Motor neuron (in vitro differentiated cells): ENCODE data around the gene STS. TPM values are rescaled to one million over a fixed set of nuclear protein-coding genes. Genes with fewer than 3 reads are reported as not detected.

Experiments used
- ATAC-seq, 8 experiments: fragments of 200-7000 bp; cut with Tn5 transposase; replicated peaks in 6 of 8; 2 replicates each; pipeline ENCODE4 v1.8.0; 2021; ENCODE audit warnings: mild to moderate bottlenecking in 8 of 8, moderate library complexity in 8 of 8
- H3K27ac ChIP-seq, 2 donors: fragments of 250-450 bp; sonication (Bioruptor Pico); 2 replicates each; pipeline ENCODE4 v1.9.0; 2021; ENCODE audit warnings: antibody characterized with exemption in 2 of 2, mild to moderate bottlenecking in 2 of 2, moderate library complexity in 1 of 2
- H3K4me1 ChIP-seq, 2 donors: fragments of 250-450 bp; sonication (Bioruptor Pico); replicated peaks in 1 of 2; 2 replicates each; pipeline ENCODE4 v1.6.1; 2021; ENCODE audit warnings: antibody characterized with exemption in 2 of 2, mild to moderate bottlenecking in 2 of 2, moderate library complexity in 1 of 2
- H3K4me3 ChIP-seq, 5 donors: fragments of 250-450 bp; sonication (Bioruptor Pico); 2 replicates each; pipeline ENCODE4 v1.9.0; 2021; ENCODE audit warnings: antibody characterized with exemption in 5 of 5, mild to moderate bottlenecking in 5 of 5, moderate library complexity in 4 of 5
- WGBS, 10 experiments: fragments of 450-650 bp; shearing (Covaris generic); methylation state at CpG; one replicate each; pipeline ENCODE4 v1.0.0; 2022; 5-methylcytosine and 5-hydroxymethylcytosine counted together
- in situ Hi-C, 9 experiments: fragments of 400-800 bp; cut with MboI; loops; one replicate each; pipeline ENCODE4 v1.15.0; 2021; ENCODE audit warnings: low sequenced_read_pairs in 9 of 9, low pct_unique_long_range_greater_than_20kb in 2 of 9; ENCODE audit not compliant: unreplicated experiment in 9 of 9
- total RNA-seq, 8 experiments: library from RNA; unstranded; fragments of 300-600 nt; gene quantifications; 2 replicates each; pipeline versions ENCODE4 v1.2.3 to v1.2.4, GENCODE V29; 2022

STS gene
- total RNA-seq, 8 experiments from 2014 or later, result 2.9 to 41.0 (median 7.4) TPM

DNA sequence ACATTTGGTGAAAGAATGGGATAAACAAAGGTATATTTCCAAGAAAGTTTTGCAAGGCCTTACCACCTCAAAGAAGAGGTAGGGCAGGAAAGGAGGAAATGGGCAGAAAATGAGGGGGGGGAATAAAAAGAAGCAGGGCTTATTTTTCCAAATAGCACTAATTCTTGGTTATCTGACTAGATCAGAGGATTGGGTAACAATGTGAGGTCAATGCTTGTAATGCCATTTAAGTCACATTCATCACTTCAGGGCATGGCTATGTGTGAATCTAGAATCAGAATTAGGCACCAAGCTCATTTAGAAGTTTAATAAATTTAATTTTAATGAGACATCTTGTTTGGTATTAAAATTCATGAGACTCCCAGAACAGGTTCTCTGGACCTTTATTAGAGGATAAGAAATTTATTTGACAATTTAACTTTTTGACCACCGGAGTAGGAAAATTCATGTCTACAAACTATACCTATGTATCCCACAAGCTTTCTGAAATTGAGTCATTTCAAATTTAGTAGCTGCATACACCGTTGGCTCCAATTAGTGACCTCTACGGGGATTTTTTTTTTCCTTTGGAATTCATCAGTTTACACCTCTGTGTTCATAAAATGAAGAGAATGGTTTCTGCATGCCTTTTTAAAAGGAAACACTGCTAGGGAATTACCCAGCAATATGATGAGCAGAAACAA lies 1.4 kb upstream of the STS start:
- H3K4me3 ChIP-seq, result no peak overlapping the region
- 60 to 100% (median 70%) methylated on average over 1 to 3 of the region's 3 CpGs; no CpG with 5 or more reads in 6 of the 10 experiments for WGBS, 10 experiments
- ATAC-seq, result no peak

DNA sequence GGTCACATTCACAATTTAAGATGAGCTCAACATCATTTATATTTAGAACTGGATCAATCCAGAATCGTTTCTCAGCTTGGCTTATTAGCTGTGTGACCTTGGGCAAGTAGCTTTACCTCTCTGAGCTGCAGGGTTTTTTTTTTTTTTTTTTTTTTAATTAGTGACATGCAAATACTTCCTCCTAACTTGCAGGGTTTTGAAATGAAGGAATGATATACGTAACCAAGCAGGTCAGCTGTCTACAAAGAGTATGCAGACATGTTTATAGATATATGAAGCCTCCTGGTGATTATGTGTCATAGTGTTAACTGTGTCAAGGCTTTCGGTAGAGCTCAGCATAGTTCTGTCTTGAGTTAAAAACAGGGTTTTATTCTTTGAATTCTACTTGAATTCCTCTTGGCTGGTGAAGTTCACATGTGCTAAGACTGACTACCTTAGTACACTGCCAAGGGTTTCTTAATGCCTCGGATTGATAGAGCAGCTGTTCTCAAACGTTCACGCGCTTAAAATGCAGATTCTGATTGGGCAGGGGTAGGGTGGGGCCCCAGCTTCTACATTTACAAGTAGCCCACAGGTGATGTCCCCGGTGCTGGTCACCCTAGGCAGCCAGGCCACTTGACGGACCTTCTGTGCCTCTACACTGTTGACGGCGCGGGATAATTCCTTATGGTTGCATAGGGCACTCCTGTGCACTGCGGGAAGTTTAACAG lies 654 bp upstream of the STS start:
- peak overlapping the region; percentile 67 to 81 (median 74) for H3K4me3 ChIP-seq
- 27 to 100% (median 33%) methylated on average over 1 to 6 of the region's 13 CpGs; no CpG with 5 or more reads in 6 of the 10 experiments for WGBS, 10 experiments
- ATAC-seq, result peak in 5 of 8 experiments; percentile 8 to 34 (median 25)
- in situ Hi-C loops, result no loop called here
- peaks cover 2 to 14% of the 10 kb centered on the region in 2 donors for H3K4me1 ChIP-seq
- peak overlapping the region; percentile 96 to 98 for H3K27ac ChIP-seq

More for the DNA sequence above, 1.4 kb upstream of the STS start:
- H3K27ac ChIP-seq, result no peak overlapping the region
- in situ Hi-C loops, result no loop called here
- peaks cover 2 to 14% of the 10 kb centered on the region in 2 donors for H3K4me1 ChIP-seq

DNA sequence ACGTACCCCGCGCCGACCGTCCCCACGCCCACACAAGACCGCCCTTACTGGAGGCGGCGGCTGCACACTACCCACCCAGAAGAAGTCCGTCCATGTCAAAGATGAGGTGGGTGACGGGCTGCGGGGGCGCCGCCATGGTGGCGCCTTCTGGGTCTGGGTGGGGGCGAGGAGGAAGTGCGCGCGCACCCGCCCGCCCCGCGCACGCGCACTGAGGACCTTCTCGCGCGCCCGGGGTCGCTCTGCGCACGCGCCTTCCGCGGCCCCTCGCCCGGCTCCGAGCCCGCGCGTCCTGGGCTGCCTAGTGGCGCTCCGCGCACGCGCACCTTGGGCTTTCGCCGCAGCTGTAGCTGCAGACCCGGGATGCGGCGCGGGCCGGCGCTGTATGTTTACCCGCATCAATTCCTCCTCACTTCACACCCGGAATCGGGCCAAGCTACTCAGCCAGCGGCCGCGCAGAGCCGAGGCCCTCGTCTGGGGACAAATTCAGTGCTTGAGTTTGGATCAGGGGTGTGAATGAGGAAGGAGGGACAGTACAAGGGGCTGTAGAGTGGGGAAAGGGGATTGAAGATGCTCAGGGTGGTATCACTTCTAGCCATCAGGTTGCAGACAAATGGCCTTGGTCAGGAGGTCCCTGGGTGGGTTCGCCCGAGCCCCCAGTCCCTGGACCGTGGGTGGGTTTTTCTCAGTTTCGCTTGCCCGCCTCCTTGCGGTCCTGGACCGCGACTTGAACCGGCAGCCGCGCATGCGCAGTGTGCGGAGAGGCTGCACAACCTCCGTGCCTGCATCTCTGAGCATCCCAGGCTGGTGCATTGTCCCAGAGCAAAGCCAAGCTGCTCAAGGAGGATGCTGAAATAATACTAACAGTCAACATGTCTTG lies 704 bp downstream of the STS start, which contains the start of gene PUDP:
Gene PUDP (minus strand): TSS at position 176 of the 877 bp plus-strand sequence. CDS start 40 bp downstream, at position 136.
- Histone ChIP-seq H3K27ac (peak within 1 kb of the TSS; percentile 96 to 98), H3K4me3 (peak within 1 kb of the TSS; percentile 67 to 81 (median 74)), H3K4me1 (peaks cover 2 to 14% of the 10 kb centered on the region in 2 donors)
- peak; percentile 69 to 93 (median 90) for ATAC-seq
- in situ Hi-C loops, result no loop called here
- 0 to 20% (median 0%) methylated on average over 1 to 8 of the region's 76 CpGs; no CpG with 5 or more reads in 6 of the 10 experiments for WGBS, 10 experiments

DNA sequence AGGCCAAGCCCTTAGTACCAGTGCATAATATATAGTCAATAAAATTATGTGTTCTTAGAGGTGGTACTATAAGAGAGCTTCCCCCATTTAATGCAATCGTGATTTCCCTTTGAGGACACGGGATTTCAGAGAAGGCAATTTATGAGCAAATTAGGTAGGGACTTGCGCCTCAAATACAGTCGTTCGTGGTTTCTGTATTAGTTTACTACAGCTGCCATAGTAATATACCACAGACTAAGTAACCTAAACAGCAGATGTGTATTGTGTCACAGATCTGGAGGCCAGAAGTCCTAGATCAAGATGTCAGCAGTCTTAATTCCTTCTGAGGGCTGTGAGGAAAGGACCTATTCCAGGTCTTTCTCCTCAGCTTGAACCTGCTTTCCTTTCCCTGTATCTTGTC lies 1.9 kb downstream of the STS start:
- Histone ChIP-seq H3K4me1 (peaks cover 2 to 14% of the 10 kb centered on the region in 2 donors), H3K27ac (no peak overlapping the region), H3K4me3 (no peak overlapping the region)
- 82% methylated on average over 5 of the region's 5 CpGs; no CpG with 5 or more reads in 9 of the 10 experiments for WGBS, 10 experiments
- in situ Hi-C loops, result no loop called here
- ATAC-seq, result no peak

GRCh38 chrX:7153231-7153630 lies 5.7 kb downstream of the STS start:
- Histone ChIP-seq H3K27ac (no peak overlapping the region), H3K4me1 (peaks cover 0 to 11% of the 10 kb centered on the region in 2 donors), H3K4me3 (no peak overlapping the region)
- 70 to 100% (median 93%) methylated on average over 1 to 2 of the region's 2 CpGs; no CpG with 5 or more reads in 2 of the 10 experiments for WGBS, 10 experiments
- in situ Hi-C loops, result no loop called here
- no peak for ATAC-seq

GRCh38 chrX:7154041-7154597 lies 6.6 kb downstream of the STS start:
- Histone ChIP-seq H3K4me3 (no peak overlapping the region), H3K27ac (no peak overlapping the region), H3K4me1 (peaks cover 0 to 6% of the 10 kb centered on the region in 2 donors)
- 28 to 100% (median 63%) methylated on average over 1 to 6 of the region's 7 CpGs; no CpG with 5 or more reads in 2 of the 10 experiments for WGBS, 10 experiments
- in situ Hi-C loops, result no loop called here
- no peak for ATAC-seq

DNA sequence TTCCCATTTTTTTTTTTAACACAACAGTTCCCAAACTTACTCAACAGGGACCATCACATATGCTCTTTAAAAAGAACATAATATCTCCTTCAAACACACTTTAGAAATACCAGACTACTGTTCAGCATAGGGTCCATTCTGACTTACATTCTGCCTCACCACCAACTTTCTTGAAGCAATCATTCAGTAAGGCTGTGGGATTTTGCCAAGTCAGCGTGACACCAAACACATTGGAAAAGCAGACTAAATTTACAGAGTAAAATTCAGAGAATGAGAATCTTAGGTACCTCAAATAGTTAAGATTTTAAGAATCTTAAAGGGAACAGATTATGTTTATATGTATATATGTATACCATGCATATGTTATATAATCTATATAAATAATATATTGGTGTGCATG lies 7.7 kb downstream of the STS start:
- Histone ChIP-seq H3K4me1 (peaks cover 0 to 4% of the 10 kb centered on the region in 2 donors), H3K4me3 (no peak overlapping the region), H3K27ac (no peak overlapping the region)
- in situ Hi-C loops, result no loop called here
- ATAC-seq, result no peak
- 63 to 100% (median 100%) methylated on average over 1 of the region's 1 CpG; no CpG with 5 or more reads in 7 of the 10 experiments for WGBS, 10 experiments

DNA sequence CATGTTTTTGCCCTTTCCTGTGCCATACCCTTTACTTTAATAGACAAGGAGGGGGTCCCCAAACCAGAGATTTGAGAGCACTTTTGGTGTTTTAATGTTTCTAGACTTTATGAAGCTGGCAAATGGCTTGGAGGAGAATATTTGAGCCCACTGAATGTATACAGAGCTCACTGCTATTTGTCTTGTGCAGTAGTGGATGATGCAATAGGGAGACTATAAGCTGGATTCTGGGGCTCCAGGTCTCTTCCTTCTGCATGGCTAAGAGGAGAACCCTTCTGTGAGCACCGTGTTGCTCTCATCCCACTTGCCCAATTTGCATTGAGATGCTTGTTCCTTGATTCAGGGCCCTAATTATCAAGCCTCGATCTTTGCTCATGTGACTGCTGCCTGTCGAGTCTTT lies 9.4 kb downstream of the STS start:
- WGBS, 10 experiments, result 0 to 76% (median 62%) methylated on average over 1 to 3 of the region's 3 CpGs; no CpG with 5 or more reads in 6 of the 10 experiments
- peaks cover 0 to 4% of the 10 kb centered on the region in 2 donors for H3K4me1 ChIP-seq
- no peak for ATAC-seq
- no peak overlapping the region for H3K4me3 ChIP-seq
- no peak overlapping the region for H3K27ac ChIP-seq
- in situ Hi-C loops, result no loop called here

GRCh38 chrX:7158468-7158990 lies 11.0 kb downstream of the STS start:
- Histone ChIP-seq H3K4me3 (no peak overlapping the region), H3K4me1 (peaks cover 0 to 4% of the 10 kb centered on the region in 2 donors), H3K27ac (no peak overlapping the region)
- 65 to 100% (median 80%) methylated on average over 2 to 4 of the region's 5 CpGs; no CpG with 5 or more reads in 3 of the 10 experiments for WGBS, 10 experiments
- no peak for ATAC-seq
- in situ Hi-C loops, result no loop called here

DNA sequence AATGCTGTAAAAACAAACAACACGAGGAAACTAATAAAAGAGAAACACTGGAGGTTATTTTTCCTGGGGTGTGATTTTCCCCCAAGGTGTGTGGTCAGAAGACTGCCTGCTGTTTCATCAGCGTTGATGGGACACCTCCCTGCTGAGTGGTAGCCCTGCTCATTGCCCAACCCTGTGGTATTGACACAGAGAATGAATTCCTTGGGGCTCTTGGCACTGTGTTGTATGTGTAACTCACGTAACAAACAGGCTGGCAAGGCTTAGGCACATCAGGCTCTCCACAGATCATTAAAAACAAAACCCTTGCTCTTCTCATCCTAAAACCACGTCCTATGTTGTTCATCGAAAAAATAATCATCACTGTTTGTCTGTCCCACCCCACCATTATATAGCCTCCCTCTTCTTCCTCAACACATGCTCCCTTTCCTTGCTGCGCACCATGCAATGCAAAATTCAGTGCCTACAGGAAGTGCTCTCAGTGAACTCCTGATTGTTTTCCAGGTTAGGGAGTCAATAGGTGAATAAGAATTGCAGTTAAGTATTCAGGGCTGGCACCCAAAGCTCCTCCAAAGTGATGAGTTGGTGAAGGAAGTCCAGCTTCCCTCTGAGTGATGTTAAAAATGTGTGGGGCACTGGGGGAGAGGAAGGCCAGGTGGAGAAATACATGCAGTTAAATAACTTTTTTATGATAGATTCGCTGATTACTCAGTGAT lies 11.8 kb downstream of the STS start:
- 40 to 100% (median 84%) methylated on average over 1 to 5 of the region's 7 CpGs; no CpG with 5 or more reads in 4 of the 10 experiments for WGBS, 10 experiments
- in situ Hi-C loops, result no loop called here
- peak in 3 of 8 experiments; percentile 28 to 32 (median 29) for ATAC-seq
- H3K27ac ChIP-seq, result no peak overlapping the region
- no peak overlapping the region for H3K4me3 ChIP-seq
- peaks cover 0 to 4% of the 10 kb centered on the region in 2 donors for H3K4me1 ChIP-seq

DNA sequence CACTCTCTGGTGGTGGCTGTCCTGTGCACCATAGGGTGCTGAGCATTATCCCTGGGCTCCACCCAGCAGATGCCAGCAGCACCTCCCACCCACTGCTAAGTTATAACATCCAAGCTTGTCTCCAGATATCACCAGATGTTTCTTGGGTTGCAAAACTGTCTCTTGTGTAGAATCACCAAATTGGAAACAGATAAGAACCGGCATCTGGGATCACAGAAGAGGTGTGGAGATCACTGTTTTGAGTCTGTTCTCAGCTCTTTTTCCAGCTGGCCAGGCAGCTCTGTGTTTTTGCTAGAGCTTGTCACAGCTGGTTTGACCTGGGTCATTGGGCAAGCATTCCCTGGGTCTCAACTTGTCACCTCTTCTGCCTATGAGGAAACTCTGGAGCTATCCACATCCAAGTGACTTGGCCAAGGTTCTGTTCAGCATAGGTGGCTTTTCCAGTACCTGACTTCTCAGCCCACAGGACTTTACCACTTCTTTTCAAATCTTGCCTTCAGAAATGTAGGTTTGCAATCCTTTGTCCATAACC lies 15.7 kb downstream of the STS start:
- WGBS, 10 experiments, result 60 to 100% methylated on average over 1 of the region's 1 CpG; no CpG with 5 or more reads in 8 of the 10 experiments
- ATAC-seq, result no peak
- in situ Hi-C loops, result no loop called here
- H3K27ac ChIP-seq, result no peak overlapping the region
- H3K4me1 ChIP-seq, result no peaks in the 10 kb centered on the region
- H3K4me3 ChIP-seq, result no peak overlapping the region
